ENCODE measurements around the gene TXLNA. TPM values are rescaled to one million over a fixed set of nuclear protein-coding genes. Genes with fewer than 3 reads are reported as not detected.
"Not testable (repeated sequence)": the region's sequence is repeated elsewhere in the genome, so short reads cannot be mapped to it uniquely, and the experiment has no call there.

Gene TXLNA
- total RNA-seq, 1 experiment from 2014 or later, result 67.3 TPM

DNA sequence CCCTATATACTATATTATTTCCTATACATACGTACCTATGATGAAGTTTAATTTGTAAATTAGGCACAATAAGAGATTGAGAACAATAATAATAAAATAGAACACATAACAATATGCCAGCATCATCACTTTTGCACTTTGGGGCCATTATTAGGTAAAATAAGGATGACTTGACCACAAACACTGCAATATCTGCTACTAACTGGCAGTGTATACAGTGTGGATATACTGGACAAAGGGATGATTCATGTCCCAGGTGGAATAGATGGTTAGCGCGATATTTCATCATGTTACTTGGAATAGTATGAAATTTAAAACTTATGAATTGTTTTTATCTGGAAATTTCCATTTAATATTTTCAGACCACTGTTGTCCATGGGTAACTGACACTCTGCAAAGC, 35.4 kb upstream of the TXLNA start:
- no peaks in the 10 kb centered on the region for H3K27me3 Mint-ChIP-seq (ENCODE audit: low read depth)
- H3K4me3 Mint-ChIP-seq, result no peak overlapping the region
- no peak overlapping the region for H2BK120ac ChIP-seq (ENCODE audit: low read depth, low read length, poor library complexity, severe bottlenecking)
- no peak overlapping the region for H4K91ac ChIP-seq (ENCODE audit: insufficient read length, low read depth, low read length)
- H4K8ac ChIP-seq (replicated peaks; ENCODE audit: insufficient read length, low read depth, low read length), result no peak overlapping the region
- no peak overlapping the region for H4K5ac ChIP-seq (ENCODE audit: insufficient read length, low read depth, low read length)
- H3K23ac ChIP-seq (ENCODE audit: insufficient read length, low read depth, low read length), result no peak overlapping the region
- no peak for DNase-seq
- H3T11ph ChIP-seq (ENCODE audit: low read length), result no peak overlapping the region
- no peaks in the 10 kb centered on the region for H3K23me2 ChIP-seq (ENCODE audit: insufficient read length, low read depth, low read length, poor library complexity, severe bottlenecking)
- no peak overlapping the region for H2BK15ac ChIP-seq (ENCODE audit: low read depth, low read length)
- no peak overlapping the region for H2BK20ac ChIP-seq (ENCODE audit: low read depth, low read length, poor library complexity, severe bottlenecking)
- no peaks in the 10 kb centered on the region for H3K4me1 Mint-ChIP-seq
- H3K27me3 ChIP-seq (ENCODE audit: insufficient read depth, low read length), result no peaks in the 10 kb centered on the region
- H3K79me2 ChIP-seq (ENCODE audit: insufficient read depth, low read length), result peaks cover 3% of the 10 kb centered on the region; the same call in 1 of the 2 replicates
- no peak overlapping the region for H2BK5ac ChIP-seq (ENCODE audit: insufficient read length, low read length)
- H3K9me3 Mint-ChIP-seq, result no peaks in the 10 kb centered on the region; a peak in 1 of 5 replicates
- no peak overlapping the region for H2AK5ac ChIP-seq (ENCODE audit: insufficient read length, low read length)
- H3K27ac ChIP-seq (ENCODE audit: insufficient read length, low read depth, low read length), result no peak overlapping the region
- TF ChIP-seq, protein P1, sequence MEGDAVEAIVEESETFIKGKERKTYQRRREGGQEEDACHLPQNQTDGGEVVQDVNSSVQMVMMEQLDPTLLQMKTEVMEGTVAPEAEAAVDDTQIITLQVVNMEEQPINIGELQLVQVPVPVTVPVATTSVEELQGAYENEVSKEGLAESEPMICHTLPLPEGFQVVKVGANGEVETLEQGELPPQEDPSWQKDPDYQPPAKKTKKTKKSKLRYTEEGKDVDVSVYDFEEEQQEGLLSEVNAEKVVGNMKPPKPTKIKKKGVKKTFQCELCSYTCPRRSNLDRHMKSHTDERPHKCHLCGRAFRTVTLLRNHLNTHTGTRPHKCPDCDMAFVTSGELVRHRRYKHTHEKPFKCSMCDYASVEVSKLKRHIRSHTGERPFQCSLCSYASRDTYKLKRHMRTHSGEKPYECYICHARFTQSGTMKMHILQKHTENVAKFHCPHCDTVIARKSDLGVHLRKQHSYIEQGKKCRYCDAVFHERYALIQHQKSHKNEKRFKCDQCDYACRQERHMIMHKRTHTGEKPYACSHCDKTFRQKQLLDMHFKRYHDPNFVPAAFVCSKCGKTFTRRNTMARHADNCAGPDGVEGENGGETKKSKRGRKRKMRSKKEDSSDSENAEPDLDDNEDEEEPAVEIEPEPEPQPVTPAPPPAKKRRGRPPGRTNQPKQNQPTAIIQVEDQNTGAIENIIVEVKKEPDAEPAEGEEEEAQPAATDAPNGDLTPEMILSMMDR (conservative IDR thresholded peaks at IDR 0.05), result no peak
- no peak overlapping the region for H3K18ac ChIP-seq (ENCODE audit: insufficient read length, low read depth, low read length)
- H2BK12ac ChIP-seq (ENCODE audit: insufficient read length, low read depth, low read length), result no peak overlapping the region
- H4K20me1 ChIP-seq (ENCODE audit: control insufficient read depth, insufficient read depth, insufficient read length), result no peaks in the 10 kb centered on the region
- H3K27ac Mint-ChIP-seq, result no peak overlapping the region
- H3K14ac ChIP-seq (ENCODE audit: insufficient read depth, low read length), result no peak overlapping the region
- no peak overlapping the region for H2AFZ ChIP-seq (ENCODE audit: low read length)
- H3K79me1 ChIP-seq (ENCODE audit: insufficient read depth, low read depth, low read length, poor library complexity, severe bottlenecking), result peaks cover 10% of the 10 kb centered on the region
- no peaks in the 10 kb centered on the region for H3K4me1 ChIP-seq (ENCODE audit: insufficient read depth, low read length)
- H3K4me2 ChIP-seq (ENCODE audit: insufficient read depth, insufficient read length, low read length), result no peak overlapping the region
- H3K9me3 ChIP-seq (ENCODE audit: control insufficient read depth, low read depth, low read length), result no peaks in the 10 kb centered on the region
- H3K4ac ChIP-seq (ENCODE audit: low read depth, low read length), result no peak overlapping the region
- H3K56ac ChIP-seq (ENCODE audit: insufficient read length, low read depth, low read length), result no peak overlapping the region
- WGBS (ENCODE audit: extremely low coverage, insufficient read length, low lambda C conversion rate), result no CpG with 5 or more reads among the region's 3 CpGs
- peaks cover 0 to 3% (median 2%) of the 10 kb centered on the region in 3 experiments; a peak in 4 of 7 replicates for H3K36me3 Mint-ChIP-seq (ENCODE audit: insufficient read depth in 1 of 3, low read depth in 3 of 3)
- H3K9ac ChIP-seq (ENCODE audit: extremely low read depth, insufficient read length, low read length), result no peak overlapping the region

DNA sequence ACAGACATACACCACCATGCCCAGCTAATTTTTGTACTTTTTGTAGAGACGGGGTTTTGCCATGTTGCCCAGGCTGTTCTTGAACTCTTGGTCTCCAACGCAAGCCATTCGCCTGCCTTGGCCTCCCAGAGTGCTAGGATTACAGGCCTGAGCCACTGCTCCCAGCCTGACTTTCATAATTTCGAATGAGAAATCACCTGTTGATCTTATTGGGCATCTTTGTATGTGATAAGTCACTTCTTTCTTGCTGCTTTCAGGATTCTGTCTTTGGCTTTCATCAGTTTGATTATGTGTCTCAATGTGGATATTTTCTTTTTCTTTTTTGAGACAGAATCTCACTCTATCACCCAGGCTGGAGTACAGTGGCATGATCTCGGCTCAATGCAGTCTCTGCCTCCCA, 31.7 kb upstream of the TXLNA start:
- not testable (repeated sequence) for H3K79me2 ChIP-seq (ENCODE audit: insufficient read depth, low read length); H2BK12ac ChIP-seq (ENCODE audit: insufficient read length, low read depth, low read length); H2AFZ ChIP-seq (ENCODE audit: low read length); H2BK5ac ChIP-seq (ENCODE audit: insufficient read length, low read length); H3K27ac ChIP-seq (ENCODE audit: insufficient read length, low read depth, low read length); H2BK120ac ChIP-seq (ENCODE audit: low read depth, low read length, poor library complexity, severe bottlenecking); H3K27me3 ChIP-seq (ENCODE audit: insufficient read depth, low read length); H3K9me3 Mint-ChIP-seq; H3K4me2 ChIP-seq (ENCODE audit: insufficient read depth, insufficient read length, low read length); H3K56ac ChIP-seq (ENCODE audit: insufficient read length, low read depth, low read length); H3K36me3 Mint-ChIP-seq (ENCODE audit: insufficient read depth in 1 of 3, low read depth in 3 of 3); H4K20me1 ChIP-seq (ENCODE audit: control insufficient read depth, insufficient read depth, insufficient read length); H3K23me2 ChIP-seq (ENCODE audit: insufficient read length, low read depth, low read length, poor library complexity, severe bottlenecking); H3K4ac ChIP-seq (ENCODE audit: low read depth, low read length); H3K4me1 ChIP-seq (ENCODE audit: insufficient read depth, low read length); H4K8ac ChIP-seq (replicated peaks; ENCODE audit: insufficient read length, low read depth, low read length); H2BK15ac ChIP-seq (ENCODE audit: low read depth, low read length); H3K14ac ChIP-seq (ENCODE audit: insufficient read depth, low read length); H3K4me1 Mint-ChIP-seq; H3K23ac ChIP-seq (ENCODE audit: insufficient read length, low read depth, low read length); H3K4me3 Mint-ChIP-seq; DNase-seq; H3T11ph ChIP-seq (ENCODE audit: low read length); H3K18ac ChIP-seq (ENCODE audit: insufficient read length, low read depth, low read length); H3K27ac Mint-ChIP-seq; H3K27me3 Mint-ChIP-seq (ENCODE audit: low read depth); H2BK20ac ChIP-seq (ENCODE audit: low read depth, low read length, poor library complexity, severe bottlenecking); H4K91ac ChIP-seq (ENCODE audit: insufficient read length, low read depth, low read length); H3K9me3 ChIP-seq (ENCODE audit: control insufficient read depth, low read depth, low read length); H2AK5ac ChIP-seq (ENCODE audit: insufficient read length, low read length); H3K9ac ChIP-seq (ENCODE audit: extremely low read depth, insufficient read length, low read length); H4K5ac ChIP-seq (ENCODE audit: insufficient read length, low read depth, low read length)
- peaks cover 12% of the 10 kb centered on the region for H3K79me1 ChIP-seq (ENCODE audit: insufficient read depth, low read depth, low read length, poor library complexity, severe bottlenecking)
- WGBS (ENCODE audit: extremely low coverage, insufficient read length, low lambda C conversion rate), result no CpG with 5 or more reads among the region's 5 CpGs

Measured in H9 (cell line).